PFSK-1 (cell line): ENCODE measurements around the gene TNFSF12.

Experiments used
- FOXP2 ChIP-seq: optimal IDR thresholded peaks from 2 replicates; pipeline ENCODE3; 2011; ENCODE audit warnings: borderline replicate concordance, control low read depth, inconsistent platforms; ENCODE audit not compliant: insufficient read depth; ENCODE audit errors: extremely low read length, extremely low read depth
- POLR2AphosphoS5 ChIP-seq: IDR thresholded peaks from 2 replicates; pipeline ENCODE4 v1.6.1; 2012; ENCODE audit warnings: low read depth, mild to moderate bottlenecking, control low read depth, low read length, moderate library complexity
- SIN3A ChIP-seq: IDR thresholded peaks from 2 replicates; pipeline ENCODE4 v1.6.1; 2012; ENCODE audit warnings: mild to moderate bottlenecking, low read length, moderate library complexity, borderline replicate concordance; ENCODE audit not compliant: insufficient read depth
- TAF1 ChIP-seq: IDR thresholded peaks from 2 replicates; pipeline ENCODE4 v1.6.1; 2012; ENCODE audit warnings: low read length, control low read depth, borderline replicate concordance; ENCODE audit not compliant: insufficient read depth
- TF ChIP-seq, protein P1 (sequence below), 2 experiments: IDR thresholded peaks; 2 replicates each; pipeline versions ENCODE4 v1.6.1 to v1.8.0; 2011 to 2012; ENCODE audit warnings: low read depth in 2 of 2, low read length in 2 of 2, control low read depth in 1 of 2, inconsistent platforms in 1 of 2, mild to moderate bottlenecking in 1 of 2, moderate library complexity in 1 of 2; ENCODE audit not compliant: insufficient read depth in 1 of 2

The TNFSF12 gene

DNA sequence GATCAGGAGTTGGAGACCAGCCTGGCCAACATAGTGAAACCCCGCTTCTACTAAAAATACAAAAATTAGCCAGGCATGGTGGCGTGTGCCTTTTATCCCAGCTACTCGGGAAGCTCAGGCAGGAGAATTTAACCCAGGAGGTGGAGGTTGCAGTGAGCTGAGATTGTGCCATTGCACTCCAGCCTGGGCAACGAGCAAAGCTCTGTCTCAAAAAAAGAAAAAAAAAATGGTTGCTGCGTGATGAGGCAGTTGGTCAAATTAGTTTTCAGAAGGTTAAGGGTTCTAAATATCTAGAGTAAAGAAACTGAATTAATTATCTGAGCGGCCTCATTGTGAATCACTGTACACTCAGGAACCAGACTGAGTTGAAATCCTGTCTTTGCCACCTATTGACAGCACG, 27.1 kb downstream of the TNFSF12 start:
- TF ChIP-seq, protein P1, sequence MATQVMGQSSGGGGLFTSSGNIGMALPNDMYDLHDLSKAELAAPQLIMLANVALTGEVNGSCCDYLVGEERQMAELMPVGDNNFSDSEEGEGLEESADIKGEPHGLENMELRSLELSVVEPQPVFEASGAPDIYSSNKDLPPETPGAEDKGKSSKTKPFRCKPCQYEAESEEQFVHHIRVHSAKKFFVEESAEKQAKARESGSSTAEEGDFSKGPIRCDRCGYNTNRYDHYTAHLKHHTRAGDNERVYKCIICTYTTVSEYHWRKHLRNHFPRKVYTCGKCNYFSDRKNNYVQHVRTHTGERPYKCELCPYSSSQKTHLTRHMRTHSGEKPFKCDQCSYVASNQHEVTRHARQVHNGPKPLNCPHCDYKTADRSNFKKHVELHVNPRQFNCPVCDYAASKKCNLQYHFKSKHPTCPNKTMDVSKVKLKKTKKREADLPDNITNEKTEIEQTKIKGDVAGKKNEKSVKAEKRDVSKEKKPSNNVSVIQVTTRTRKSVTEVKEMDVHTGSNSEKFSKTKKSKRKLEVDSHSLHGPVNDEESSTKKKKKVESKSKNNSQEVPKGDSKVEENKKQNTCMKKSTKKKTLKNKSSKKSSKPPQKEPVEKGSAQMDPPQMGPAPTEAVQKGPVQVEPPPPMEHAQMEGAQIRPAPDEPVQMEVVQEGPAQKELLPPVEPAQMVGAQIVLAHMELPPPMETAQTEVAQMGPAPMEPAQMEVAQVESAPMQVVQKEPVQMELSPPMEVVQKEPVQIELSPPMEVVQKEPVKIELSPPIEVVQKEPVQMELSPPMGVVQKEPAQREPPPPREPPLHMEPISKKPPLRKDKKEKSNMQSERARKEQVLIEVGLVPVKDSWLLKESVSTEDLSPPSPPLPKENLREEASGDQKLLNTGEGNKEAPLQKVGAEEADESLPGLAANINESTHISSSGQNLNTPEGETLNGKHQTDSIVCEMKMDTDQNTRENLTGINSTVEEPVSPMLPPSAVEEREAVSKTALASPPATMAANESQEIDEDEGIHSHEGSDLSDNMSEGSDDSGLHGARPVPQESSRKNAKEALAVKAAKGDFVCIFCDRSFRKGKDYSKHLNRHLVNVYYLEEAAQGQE (IDR thresholded peaks at IDR 0.05; ENCODE audit: insufficient read depth in 1 of 2, low read depth in 2 of 2, low read length in 2 of 2), result no peak
- TF ChIP-seq FOXP2 (no peak), TAF1 (no peak), POLR2AphosphoS5 (no peak), SIN3A (no peak)

DNA sequence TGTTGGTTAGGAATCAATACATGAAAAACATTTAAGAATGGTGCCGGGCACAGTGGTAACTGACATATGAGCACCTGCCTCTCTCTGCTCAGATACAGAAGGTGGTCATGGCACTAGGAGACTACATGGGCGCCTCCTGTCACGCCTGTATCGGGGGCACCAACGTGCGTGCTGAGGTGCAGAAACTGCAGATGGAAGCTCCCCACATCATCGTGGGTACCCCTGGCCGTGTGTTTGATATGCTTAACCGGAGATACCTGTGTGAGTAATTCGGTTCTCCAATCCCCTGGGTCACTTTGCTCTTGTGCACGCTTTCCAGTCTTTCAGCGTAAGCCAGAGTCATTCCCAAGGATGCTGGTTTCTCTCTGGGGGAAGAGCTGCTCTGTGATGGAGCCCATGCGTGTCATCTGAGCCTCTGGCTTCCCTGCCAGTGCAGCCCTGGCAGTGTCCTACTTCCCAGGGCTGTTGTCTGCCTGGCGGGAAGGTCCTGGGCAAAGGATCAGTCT, 27.6 kb downstream of the TNFSF12 start:
- TF ChIP-seq POLR2AphosphoS5, result peak; percentile 67
- TF ChIP-seq, protein P1 (IDR thresholded peaks at IDR 0.05; ENCODE audit: insufficient read depth in 1 of 2, low read depth in 2 of 2, low read length in 2 of 2), result no peak

DNA sequence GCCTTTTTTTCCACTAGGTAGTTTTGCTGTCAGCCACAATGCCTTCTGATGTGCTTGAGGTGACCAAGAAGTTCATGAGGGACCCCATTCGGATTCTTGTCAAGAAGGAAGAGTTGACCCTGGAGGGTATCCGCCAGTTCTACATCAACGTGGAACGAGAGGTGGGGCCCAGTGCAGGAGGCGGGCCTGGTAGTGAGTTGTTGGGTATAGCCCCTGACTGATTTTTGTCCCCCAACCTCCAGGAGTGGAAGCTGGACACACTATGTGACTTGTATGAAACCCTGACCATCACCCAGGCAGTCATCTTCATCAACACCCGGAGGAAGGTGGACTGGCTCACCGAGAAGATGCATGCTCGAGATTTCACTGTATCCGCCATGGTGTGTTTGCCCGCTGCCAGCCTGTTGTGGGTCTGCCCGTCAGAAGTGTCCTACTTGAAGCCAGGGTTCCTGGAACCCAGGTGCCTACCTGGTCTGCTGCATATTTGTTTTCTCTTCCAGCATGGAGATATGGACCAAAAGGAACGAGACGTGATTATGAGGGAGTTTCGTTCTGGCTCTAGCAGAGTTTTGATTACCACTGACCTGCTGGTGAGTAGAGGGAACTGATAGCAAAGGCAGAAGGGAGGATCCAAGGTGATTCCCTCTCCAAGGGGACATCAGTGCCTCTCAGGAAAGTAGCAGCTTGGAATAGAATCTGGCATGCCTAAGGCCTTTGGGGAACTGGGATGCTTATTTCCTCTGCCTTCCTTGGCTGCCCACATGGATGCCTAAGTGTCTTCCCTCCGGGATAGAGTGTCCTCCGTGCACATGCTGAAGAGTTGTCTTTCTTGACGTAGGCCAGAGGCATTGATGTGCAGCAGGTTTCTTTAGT, 28.7 kb downstream of the TNFSF12 start:
- TF ChIP-seq FOXP2, result no peak
- TF ChIP-seq POLR2AphosphoS5, result peak; percentile 11; the same call in 1 of the 2 replicates

DNA sequence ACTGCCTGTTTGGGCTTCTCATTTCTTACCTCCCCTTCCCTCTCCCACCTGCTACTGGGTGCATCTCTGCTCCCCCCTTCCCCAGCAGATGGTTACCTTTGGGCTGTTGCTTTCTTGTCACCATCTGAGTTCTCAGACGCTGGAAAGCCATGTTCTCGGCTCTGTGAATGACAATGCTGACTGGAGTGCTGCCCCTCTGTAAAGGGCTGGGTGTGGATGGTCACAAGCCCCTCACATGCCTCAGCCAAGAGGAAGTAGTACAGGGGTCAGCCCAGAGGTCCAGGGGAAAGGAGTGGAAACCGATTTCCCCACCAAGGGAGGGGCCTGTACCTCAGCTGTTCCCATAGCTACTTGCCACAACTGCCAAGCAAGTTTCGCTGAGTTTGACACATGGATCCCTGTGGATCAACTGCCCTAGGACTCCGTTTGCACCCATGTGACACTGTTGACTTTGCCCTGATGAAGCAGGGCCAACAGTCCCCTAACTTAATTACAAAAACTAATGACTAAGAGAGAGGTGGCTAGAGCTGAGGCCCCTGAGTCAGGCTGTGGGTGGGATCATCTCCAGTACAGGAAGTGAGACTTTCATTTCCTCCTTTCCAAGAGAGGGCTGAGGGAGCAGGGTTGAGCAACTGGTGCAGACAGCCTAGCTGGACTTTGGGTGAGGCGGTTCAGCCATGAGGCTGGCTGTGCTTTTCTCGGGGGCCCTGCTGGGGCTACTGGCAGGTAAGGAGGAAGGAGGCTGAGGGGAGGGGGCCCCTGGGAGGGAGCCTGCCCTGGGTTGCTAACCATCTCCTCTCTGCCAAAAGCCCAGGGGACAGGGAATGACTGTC, 30.4 kb downstream of the TNFSF12 start, which contains the start of gene CD68:
TSS of gene CD68 (plus strand) at position 638 of the 833 bp plus-strand sequence. CDS start at position 678, 40 bp downstream.
- peak; percentile 92 for TF ChIP-seq FOXP2
- TF ChIP-seq POLR2AphosphoS5, result peak; percentile 100
- TF ChIP-seq SIN3A, result peak; percentile 100
- TF ChIP-seq, protein P1 (IDR thresholded peaks at IDR 0.05; ENCODE audit: insufficient read depth in 1 of 2, low read depth in 2 of 2, low read length in 2 of 2), result peak in 1 of 2 experiments; percentile 40; a peak in 2 of 4 replicates
- TF ChIP-seq TAF1, result peak; percentile 30; the same call in 1 of the 2 replicates

DNA sequence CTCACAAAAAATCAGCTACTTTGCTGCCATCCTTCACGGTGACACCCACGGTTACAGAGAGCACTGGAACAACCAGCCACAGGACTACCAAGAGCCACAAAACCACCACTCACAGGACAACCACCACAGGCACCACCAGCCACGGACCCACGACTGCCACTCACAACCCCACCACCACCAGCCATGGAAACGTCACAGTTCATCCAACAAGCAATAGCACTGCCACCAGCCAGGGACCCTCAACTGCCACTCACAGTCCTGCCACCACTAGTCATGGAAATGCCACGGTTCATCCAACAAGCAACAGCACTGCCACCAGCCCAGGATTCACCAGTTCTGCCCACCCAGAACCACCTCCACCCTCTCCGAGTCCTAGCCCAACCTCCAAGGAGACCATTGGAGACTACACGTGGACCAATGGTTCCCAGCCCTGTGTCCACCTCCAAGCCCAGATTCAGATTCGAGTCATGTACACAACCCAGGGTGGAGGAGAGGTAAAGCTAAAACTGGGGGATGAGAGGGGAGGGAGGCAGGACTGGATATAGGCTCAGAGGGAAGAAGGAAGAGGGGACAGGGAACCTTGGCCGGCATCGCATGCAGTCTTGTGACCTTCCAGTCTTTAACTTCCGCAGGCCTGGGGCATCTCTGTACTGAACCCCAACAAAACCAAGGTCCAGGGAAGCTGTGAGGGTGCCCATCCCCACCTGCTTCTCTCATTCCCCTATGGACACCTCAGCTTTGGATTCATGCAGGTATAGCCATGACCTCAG, 31.2 kb downstream of the TNFSF12 start:
- TF ChIP-seq POLR2AphosphoS5 (no peak), FOXP2 (no peak)
- TF ChIP-seq, protein P1 (IDR thresholded peaks at IDR 0.05; ENCODE audit: insufficient read depth in 1 of 2, low read depth in 2 of 2, low read length in 2 of 2), result no peak
